ENCODE measurements around the gene ATXN7L3.
A peak's percentile ranks its signal among the peaks of the same experiment; 100 is the strongest.

ATXN7L3 gene

GRCh38 chr17:44188576-44189403 is 10.9 kb downstream of the ATXN7L3 start:
- Histone ChIP-seq H3K4me1 (ENCODE audit: control insufficient read depth, insufficient read depth, low read length) (no peaks in the 10 kb centered on the region), H3K27me3 (ENCODE audit: control insufficient read depth, insufficient read depth, low read length, poor library complexity, severe bottlenecking) (no peaks in the 10 kb centered on the region), H3K36me3 (ENCODE audit: control insufficient read depth, insufficient read depth, low read length) (peaks cover 9% of the 10 kb centered on the region), H3K9me3 (ENCODE audit: control insufficient read depth, low read length) (no peaks in the 10 kb centered on the region), H3K4me3 (ENCODE audit: insufficient read depth, low read depth, low read length) (no peak overlapping the region), H3K27ac (ENCODE audit: insufficient read depth, low read depth, low read length, poor library complexity, severe bottlenecking) (no peak overlapping the region)
- 94 to 98% methylated on average over 12 of the region's 12 CpGs for whole genome bisulfite sequencing, 2 experiments

GRCh38 chr17:44187131-44187899 is 12.4 kb downstream of the ATXN7L3 start:
- Histone ChIP-seq H3K27ac (ENCODE audit: insufficient read depth, low read depth, low read length, poor library complexity, severe bottlenecking) (peak overlapping the region; percentile 85), H3K36me3 (ENCODE audit: control insufficient read depth, insufficient read depth, low read length) (peaks cover 16% of the 10 kb centered on the region), H3K4me3 (ENCODE audit: insufficient read depth, low read depth, low read length) (peak overlapping the region; percentile 99), H3K27me3 (ENCODE audit: control insufficient read depth, insufficient read depth, low read length, poor library complexity, severe bottlenecking) (no peaks in the 10 kb centered on the region), H3K9me3 (ENCODE audit: control insufficient read depth, low read length) (no peaks in the 10 kb centered on the region), H3K4me1 (ENCODE audit: control insufficient read depth, insufficient read depth, low read length) (no peaks in the 10 kb centered on the region)
- WGBS, 2 experiments, result 9 to 12% methylated on average over 32 of the region's 32 CpGs

GRCh38 chr17:44186307-44187130 is 13.2 kb downstream of the ATXN7L3 start, which contains the start of gene TMUB2:
Gene TMUB2, plus strand, starts transcription at chr17:44186972. Its CDS starts 737 bp downstream, at chr17:44187709.
- peak within 1 kb of the TSS; percentile 99 for H3K4me3 ChIP-seq (ENCODE audit: insufficient read depth, low read depth, low read length)
- 0% methylated on average over 50 of the region's 50 CpGs for WGBS, 2 experiments
- H3K36me3 ChIP-seq (ENCODE audit: control insufficient read depth, insufficient read depth, low read length), result peaks cover 24% of the 10 kb centered on the region
- H3K9me3 ChIP-seq (ENCODE audit: control insufficient read depth, low read length), result no peaks in the 10 kb centered on the region
- no peaks in the 10 kb centered on the region for H3K27me3 ChIP-seq (ENCODE audit: control insufficient read depth, insufficient read depth, low read length, poor library complexity, severe bottlenecking)
- no peaks in the 10 kb centered on the region for H3K4me1 ChIP-seq (ENCODE audit: control insufficient read depth, insufficient read depth, low read length)
- H3K27ac ChIP-seq (ENCODE audit: insufficient read depth, low read depth, low read length, poor library complexity, severe bottlenecking), result peak within 1 kb of the TSS; percentile 96

GRCh38 chr17:44184212-44184810 is 15.4 kb downstream of the ATXN7L3 start:
- no peaks in the 10 kb centered on the region for H3K9me3 ChIP-seq (ENCODE audit: control insufficient read depth, low read length)
- H3K36me3 ChIP-seq (ENCODE audit: control insufficient read depth, insufficient read depth, low read length), result peaks cover 24% of the 10 kb centered on the region
- 92% methylated on average over 8 of the region's 8 CpGs for WGBS, 2 experiments
- H3K4me1 ChIP-seq (ENCODE audit: control insufficient read depth, insufficient read depth, low read length), result no peaks in the 10 kb centered on the region
- no peak overlapping the region for H3K27ac ChIP-seq (ENCODE audit: insufficient read depth, low read depth, low read length, poor library complexity, severe bottlenecking)
- H3K27me3 ChIP-seq (ENCODE audit: control insufficient read depth, insufficient read depth, low read length, poor library complexity, severe bottlenecking), result no peaks in the 10 kb centered on the region
- no peak overlapping the region for H3K4me3 ChIP-seq (ENCODE audit: insufficient read depth, low read depth, low read length)

GRCh38 chr17:44183024-44183423 is 16.7 kb downstream of the ATXN7L3 start:
- Histone ChIP-seq H3K36me3 (ENCODE audit: control insufficient read depth, insufficient read depth, low read length) (peaks cover 20% of the 10 kb centered on the region), H3K27me3 (ENCODE audit: control insufficient read depth, insufficient read depth, low read length, poor library complexity, severe bottlenecking) (no peaks in the 10 kb centered on the region), H3K27ac (ENCODE audit: insufficient read depth, low read depth, low read length, poor library complexity, severe bottlenecking) (no peak overlapping the region), H3K4me3 (ENCODE audit: insufficient read depth, low read depth, low read length) (no peak overlapping the region), H3K4me1 (ENCODE audit: control insufficient read depth, insufficient read depth, low read length) (no peaks in the 10 kb centered on the region), H3K9me3 (ENCODE audit: control insufficient read depth, low read length) (no peaks in the 10 kb centered on the region)
- 87 to 97% methylated on average over 2 of the region's 2 CpGs for WGBS, 2 experiments

GRCh38 chr17:44178133-44178532 is 21.6 kb downstream of the ATXN7L3 start:
- H3K9me3 ChIP-seq (ENCODE audit: control insufficient read depth, low read length), result no peaks in the 10 kb centered on the region
- no peak overlapping the region for H3K4me3 ChIP-seq (ENCODE audit: insufficient read depth, low read depth, low read length)
- no peak overlapping the region for H3K27ac ChIP-seq (ENCODE audit: insufficient read depth, low read depth, low read length, poor library complexity, severe bottlenecking)
- H3K36me3 ChIP-seq (ENCODE audit: control insufficient read depth, insufficient read depth, low read length), result peaks cover 21% of the 10 kb centered on the region
- no peaks in the 10 kb centered on the region for H3K4me1 ChIP-seq (ENCODE audit: control insufficient read depth, insufficient read depth, low read length)
- H3K27me3 ChIP-seq (ENCODE audit: control insufficient read depth, insufficient read depth, low read length, poor library complexity, severe bottlenecking), result no peaks in the 10 kb centered on the region
- 95 to 96% methylated on average over 14 of the region's 14 CpGs for WGBS, 2 experiments

GRCh38 chr17:44177640-44178039 is 22.0 kb downstream of the ATXN7L3 start:
- 95 to 96% methylated on average over 3 to 4 of the region's 4 CpGs for WGBS, 2 experiments
- no peak overlapping the region for H3K4me3 ChIP-seq (ENCODE audit: insufficient read depth, low read depth, low read length)
- peaks cover 16% of the 10 kb centered on the region for H3K36me3 ChIP-seq (ENCODE audit: control insufficient read depth, insufficient read depth, low read length)
- no peak overlapping the region for H3K27ac ChIP-seq (ENCODE audit: insufficient read depth, low read depth, low read length, poor library complexity, severe bottlenecking)
- H3K4me1 ChIP-seq (ENCODE audit: control insufficient read depth, insufficient read depth, low read length), result no peaks in the 10 kb centered on the region
- H3K9me3 ChIP-seq (ENCODE audit: control insufficient read depth, low read length), result no peaks in the 10 kb centered on the region
- no peaks in the 10 kb centered on the region for H3K27me3 ChIP-seq (ENCODE audit: control insufficient read depth, insufficient read depth, low read length, poor library complexity, severe bottlenecking)

GRCh38 chr17:44176671-44177501 is 22.8 kb downstream of the ATXN7L3 start:
- H3K36me3 ChIP-seq (ENCODE audit: control insufficient read depth, insufficient read depth, low read length), result peaks cover 8% of the 10 kb centered on the region
- H3K27ac ChIP-seq (ENCODE audit: insufficient read depth, low read depth, low read length, poor library complexity, severe bottlenecking), result no peak overlapping the region
- 97% methylated on average over 54 of the region's 54 CpGs for WGBS, 2 experiments
- no peaks in the 10 kb centered on the region for H3K4me1 ChIP-seq (ENCODE audit: control insufficient read depth, insufficient read depth, low read length)
- no peaks in the 10 kb centered on the region for H3K27me3 ChIP-seq (ENCODE audit: control insufficient read depth, insufficient read depth, low read length, poor library complexity, severe bottlenecking)
- no peak overlapping the region for H3K4me3 ChIP-seq (ENCODE audit: insufficient read depth, low read depth, low read length)
- no peaks in the 10 kb centered on the region for H3K9me3 ChIP-seq (ENCODE audit: control insufficient read depth, low read length)

- WGBS, 2 experiments, result 90 to 98% methylated on average over 1 of the region's 1 CpG
Observed at GRCh38 chr17:44176257-44176656, 23.4 kb downstream of the ATXN7L3 start.

More at GRCh38 chr17:44176257-44176656, 23.4 kb downstream of the ATXN7L3 start:
- H3K36me3 ChIP-seq (ENCODE audit: control insufficient read depth, insufficient read depth, low read length), result peaks cover 3% of the 10 kb centered on the region
- H3K27ac ChIP-seq (ENCODE audit: insufficient read depth, low read depth, low read length, poor library complexity, severe bottlenecking), result no peak overlapping the region
- no peaks in the 10 kb centered on the region for H3K9me3 ChIP-seq (ENCODE audit: control insufficient read depth, low read length)
- no peaks in the 10 kb centered on the region for H3K27me3 ChIP-seq (ENCODE audit: control insufficient read depth, insufficient read depth, low read length, poor library complexity, severe bottlenecking)
- no peak overlapping the region for H3K4me3 ChIP-seq (ENCODE audit: insufficient read depth, low read depth, low read length)
- H3K4me1 ChIP-seq (ENCODE audit: control insufficient read depth, insufficient read depth, low read length), result no peaks in the 10 kb centered on the region
